Mesenchymal stem cell (in vitro differentiated cells and primary cell): ENCODE results near the gene SHROOM1.
A peak's percentile ranks its signal among the peaks of the same experiment; 100 is the strongest.

ENCODE experiments used
- DNase-seq: peaks from one replicate; pipeline ENCODE4 v3.0.0-alpha.2; 2013
- H2AFZ ChIP-seq: one replicate; pipeline ENCODE4 v1.6.1; 2013; ENCODE audit warnings: low read depth, mild to moderate bottlenecking, control low read depth, inconsistent platforms, low read length, moderate library complexity
- H2AK5ac ChIP-seq: 2 replicates; pipeline ENCODE4 v1.6.1; 2013; ENCODE audit warnings: low read length, moderate library complexity, mild to moderate bottlenecking, inconsistent platforms; ENCODE audit not compliant: severe bottlenecking
- H2BK120ac ChIP-seq: one replicate; pipeline ENCODE4 v1.6.1; 2013; ENCODE audit warnings: low read depth, mild to moderate bottlenecking, inconsistent platforms, low read length, moderate library complexity
- H2BK12ac ChIP-seq, 2 experiments: one replicate each; pipeline ENCODE4 v1.6.1; 2013; ENCODE audit warnings: inconsistent platforms in 2 of 2, low read length in 2 of 2, mild to moderate bottlenecking in 2 of 2, moderate library complexity in 2 of 2, control low read depth in 1 of 2
- H2BK15ac ChIP-seq: one replicate; pipeline ENCODE4 v1.6.1; 2013; ENCODE audit warnings: mild to moderate bottlenecking, low read depth, inconsistent platforms; ENCODE audit not compliant: poor library complexity, severe bottlenecking
- H2BK5ac ChIP-seq: 2 replicates; pipeline ENCODE4 v1.6.1; 2013; ENCODE audit warnings: low read depth, mild to moderate bottlenecking, low read length, control low read depth, inconsistent platforms; ENCODE audit not compliant: poor library complexity, severe bottlenecking
- H3K14ac ChIP-seq, 2 experiments: one replicate each; pipeline ENCODE4 v1.6.1; 2013; ENCODE audit warnings: inconsistent platforms in 2 of 2, low read length in 2 of 2, control low read depth in 1 of 2, mild to moderate bottlenecking in 1 of 2, moderate library complexity in 1 of 2
- H3K18ac ChIP-seq, 2 experiments: one replicate each; pipeline ENCODE4 v1.6.1; 2013; ENCODE audit warnings: inconsistent platforms in 2 of 2, low read length in 2 of 2, control low read depth in 1 of 2, low read depth in 1 of 2, mild to moderate bottlenecking in 1 of 2
- H3K23ac ChIP-seq, 2 experiments: one replicate each; pipeline ENCODE4 v1.6.1; 2013; ENCODE audit warnings: inconsistent platforms in 2 of 2, low read length in 2 of 2, mild to moderate bottlenecking in 2 of 2, moderate library complexity in 2 of 2, control low read depth in 1 of 2
- H3K27ac ChIP-seq: 2 replicates; pipeline ENCODE4 v1.5.1; 2013; ENCODE audit warnings: mild to moderate bottlenecking, moderate library complexity, low read length, control low read depth, inconsistent platforms; ENCODE audit not compliant: poor library complexity, severe bottlenecking
- H3K27me3 ChIP-seq, 2 experiments: 2 replicates each; pipeline versions ENCODE4 v1.6.1 to v1.7.0; 2013; ENCODE audit warnings: low read length in 2 of 2, mild to moderate bottlenecking in 2 of 2, moderate library complexity in 2 of 2, control low read depth in 1 of 2, inconsistent platforms in 1 of 2; ENCODE audit not compliant: control insufficient read depth in 1 of 2, insufficient read depth in 1 of 2
- H3K36me3 ChIP-seq, 2 experiments: 2 replicates each; pipeline versions ENCODE4 v1.6.1 to v1.7.0; 2013; ENCODE audit warnings: low read length in 2 of 2, control low read depth in 1 of 2, inconsistent platforms in 1 of 2, low read depth in 1 of 2, mild to moderate bottlenecking in 1 of 2; ENCODE audit not compliant: insufficient read depth in 2 of 2, control insufficient read depth in 1 of 2
- H3K4ac ChIP-seq, 2 experiments: one replicate each; pipeline ENCODE4 v1.6.1; 2013; ENCODE audit warnings: inconsistent platforms in 2 of 2, low read length in 2 of 2, mild to moderate bottlenecking in 2 of 2, moderate library complexity in 2 of 2, control low read depth in 1 of 2, low read depth in 1 of 2
- H3K4me1 ChIP-seq: 2 replicates; pipeline ENCODE4 v1.6.1; 2013; ENCODE audit warnings: low read depth, low read length, control low read depth; ENCODE audit not compliant: control insufficient read depth, insufficient read depth
- H3K4me2 ChIP-seq: 2 replicates; pipeline ENCODE4 v1.6.1; 2013; ENCODE audit warnings: low read length, mild to moderate bottlenecking, inconsistent platforms; ENCODE audit not compliant: poor library complexity, severe bottlenecking
- H3K4me3 ChIP-seq, 2 experiments: 2 replicates each; pipeline versions ENCODE4 v1.5.1 to v1.7.0; 2013; ENCODE audit warnings: low read length in 2 of 2, mild to moderate bottlenecking in 2 of 2, control low read depth in 1 of 2, low read depth in 1 of 2; ENCODE audit not compliant: insufficient read depth in 1 of 2
- H3K79me1 ChIP-seq: replicated peaks from 2 replicates; pipeline ENCODE4 v1.6.1; 2013; ENCODE audit warnings: mild to moderate bottlenecking, control low read depth, low read length, inconsistent platforms; ENCODE audit not compliant: poor library complexity, severe bottlenecking
- H3K9ac ChIP-seq: 2 replicates; pipeline ENCODE4 v1.7.0; 2013; ENCODE audit warnings: mild to moderate bottlenecking, low read length, moderate library complexity
- H3K9me3 ChIP-seq: 2 replicates; pipeline ENCODE4 v1.7.0; 2013; ENCODE audit warnings: mild to moderate bottlenecking, low read length; ENCODE audit not compliant: control insufficient read depth
- H4K8ac ChIP-seq: one replicate; pipeline ENCODE4 v1.6.1; 2013; ENCODE audit warnings: inconsistent platforms, mild to moderate bottlenecking, low read length, moderate library complexity
- H4K91ac ChIP-seq: one replicate; pipeline ENCODE4 v1.6.1; 2013; ENCODE audit warnings: mild to moderate bottlenecking, low read length, inconsistent platforms
- WGBS: methylation state at CpG from one replicate; pipeline ENCODE4 v1.1.7; 2013; ENCODE audit warnings: mixed read lengths; 5-methylcytosine and 5-hydroxymethylcytosine counted together

The SHROOM1 gene

GRCh38 chr5:132827943-132828673 lies 2.3 kb downstream of the SHROOM1 start:
- H3K4me2 ChIP-seq, result no peak overlapping the region
- no peak for DNase-seq
- H2AFZ ChIP-seq, result no peak overlapping the region
- no peak overlapping the region for H4K91ac ChIP-seq
- H3K27me3 ChIP-seq, result no peaks in the 10 kb centered on the region
- 76% methylated on average over 4 of the region's 4 CpGs for WGBS
- H3K9me3 ChIP-seq, result no peaks in the 10 kb centered on the region
- H3K79me1 ChIP-seq, result peaks cover 7% of the 10 kb centered on the region
- no peak overlapping the region for H2BK5ac ChIP-seq
- H2AK5ac ChIP-seq, result no peak overlapping the region
- H3K27ac ChIP-seq, result no peak overlapping the region
- H2BK15ac ChIP-seq, result no peak overlapping the region
- H3K4ac ChIP-seq, result no peak overlapping the region
- no peak overlapping the region for H3K23ac ChIP-seq
- H3K9ac ChIP-seq, result no peak overlapping the region
- no peak overlapping the region for H3K14ac ChIP-seq
- H2BK120ac ChIP-seq, result no peak overlapping the region
- no peak overlapping the region for H2BK12ac ChIP-seq
- peaks cover 18% of the 10 kb centered on the region for H3K4me1 ChIP-seq
- no peak overlapping the region for H3K4me3 ChIP-seq
- no peak overlapping the region for H4K8ac ChIP-seq
- no peak overlapping the region for H3K18ac ChIP-seq
- H3K36me3 ChIP-seq, result peaks cover 11 to 14% of the 10 kb centered on the region in 2 experiments

- Histone ChIP-seq H3K27me3 (no peaks in the 10 kb centered on the region), H3K23ac (no peak overlapping the region), H2BK12ac (no peak overlapping the region), H3K36me3 (peaks cover 11 to 14% of the 10 kb centered on the region in 2 experiments), H3K9ac (no peak overlapping the region), H2BK15ac (no peak overlapping the region), H3K14ac (no peak overlapping the region), H2BK5ac (no peak overlapping the region), H3K79me1 (peaks cover 7% of the 10 kb centered on the region), H2AFZ (no peak overlapping the region), H4K91ac (no peak overlapping the region), H3K4me3 (no peak overlapping the region), H3K9me3 (no peaks in the 10 kb centered on the region), H2BK120ac (peak overlapping the region; percentile 54), H3K27ac (no peak overlapping the region), H3K4me1 (peaks cover 23% of the 10 kb centered on the region), H3K4ac (no peak overlapping the region), H3K4me2 (no peak overlapping the region), H4K8ac (no peak overlapping the region), H3K18ac (peak overlapping the region in 1 of 2 experiments; percentile 15), H2AK5ac (no peak overlapping the region)
- 54% methylated on average over 6 of the region's 6 CpGs for WGBS
- peak; percentile 65 for DNase-seq
These were observed 3.9 kb downstream of the SHROOM1 start for GRCh38 chr5:132826424-132827082.

GRCh38 chr5:132825834-132826391 lies 4.5 kb downstream of the SHROOM1 start:
- Histone ChIP-seq H3K23ac (peak overlapping the region in 1 of 2 experiments; percentile 10), H3K14ac (peak overlapping the region in 1 of 2 experiments; percentile 14), H3K9me3 (no peaks in the 10 kb centered on the region), H2BK120ac (no peak overlapping the region), H4K8ac (peak overlapping the region; percentile 53), H3K4ac (peak overlapping the region in 1 of 2 experiments; percentile 3), H3K9ac (no peak overlapping the region), H4K91ac (no peak overlapping the region), H3K4me1 (peaks cover 25% of the 10 kb centered on the region), H3K18ac (peak overlapping the region; percentile 15 to 42), H3K4me3 (no peak overlapping the region), H3K27ac (no peak overlapping the region), H3K27me3 (no peaks in the 10 kb centered on the region), H3K79me1 (peaks cover 7% of the 10 kb centered on the region), H3K4me2 (no peak overlapping the region), H2AK5ac (no peak overlapping the region), H2AFZ (peak overlapping the region; percentile 18), H2BK12ac (peak overlapping the region in 1 of 2 experiments; percentile 46), H2BK15ac (peak overlapping the region; percentile 44), H3K36me3 (peaks cover 11 to 14% of the 10 kb centered on the region in 2 experiments), H2BK5ac (no peak overlapping the region)
- no peak for DNase-seq
- WGBS, result 38% methylated on average over 34 of the region's 43 CpGs
